Activated naive CD8-positive, alpha-beta T cell treated with anti-CD3 and anti-CD28 coated beads, Interleukin-2, amount 50 U/mL, for 16 hours (primary cell): ENCODE data around the gene SMAD2.
A peak's percentile ranks its signal among the peaks of the same experiment; 100 is the strongest.
"Not testable (repeated sequence)": the region's sequence is repeated elsewhere in the genome, so short reads cannot be mapped to it uniquely, and the experiment has no call there.

Experiments used
- DNase-seq: peaks from one replicate; pipeline ENCODE4 v3.0.0-alpha.2; 2020; ENCODE audit warnings: low read depth, low spot score

Gene SMAD2

DNA sequence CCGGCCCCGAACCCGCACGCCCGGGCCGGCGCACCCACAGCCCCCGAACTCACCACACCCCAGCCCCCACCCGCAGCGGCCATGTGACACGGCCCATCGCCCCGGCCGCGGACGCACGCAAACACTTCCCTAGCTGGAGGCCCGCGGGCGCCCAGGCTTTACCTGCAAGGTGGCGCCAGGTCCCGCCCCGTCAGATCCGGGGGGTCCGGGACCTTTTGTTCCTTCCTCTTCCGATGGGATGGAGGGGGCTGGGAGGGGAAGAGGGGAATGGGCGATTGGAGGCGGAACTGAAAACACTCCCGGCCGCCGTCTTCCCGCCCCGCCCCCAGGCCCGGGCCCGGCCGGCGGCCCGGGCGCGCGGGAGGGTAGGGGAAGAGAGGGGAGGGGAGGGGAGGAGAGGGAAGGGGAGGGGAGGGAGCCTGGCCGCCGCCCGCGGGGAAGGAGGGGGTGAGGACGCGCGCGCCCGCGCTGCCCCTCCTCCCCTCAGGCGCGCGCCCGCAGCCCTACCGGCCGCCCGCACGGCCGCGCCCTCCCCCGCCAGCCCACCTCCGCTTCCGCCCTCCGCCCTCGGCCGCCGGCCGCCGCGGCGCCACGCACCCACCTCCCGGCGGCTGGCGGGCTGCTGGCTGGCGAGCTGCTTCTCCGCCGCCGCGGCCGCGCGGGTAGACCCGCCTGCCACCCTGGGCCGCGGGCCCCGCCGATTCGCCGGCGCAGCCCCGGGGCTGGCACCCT is at the start of gene SMAD2:
TSS of gene SMAD2 (minus strand) at position 461 of the 732 bp plus-strand sequence. CDS start 33,903 bp downstream, outside the sequence.
- peak; percentile 46 for DNase-seq

GRCh38 chr18:47979611-47980200 is 49.2 kb upstream of the SMAD2 start:
- DNase-seq, result no peak

DNA sequence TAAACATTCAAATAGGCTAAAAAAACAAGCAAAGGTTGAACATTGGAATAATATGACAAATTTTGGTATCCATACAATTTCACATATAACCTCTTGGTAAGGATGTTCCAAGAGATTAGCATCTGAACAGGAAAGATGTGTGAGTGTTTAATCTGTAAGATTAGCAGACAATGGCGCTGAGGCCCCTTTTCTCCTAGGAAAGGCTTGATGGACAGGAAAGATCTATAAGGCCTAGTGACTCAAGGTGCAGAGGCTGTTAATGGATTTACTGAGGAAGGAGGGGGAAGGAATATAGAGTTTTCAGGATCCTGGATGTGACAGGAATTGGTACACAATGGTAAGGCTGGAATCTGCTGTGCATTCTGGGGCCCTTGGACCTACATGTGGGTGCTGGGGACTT is 48.1 kb upstream of the SMAD2 start:
- DNase-seq, result no peak

- DNase-seq, result no peak
Observed at GRCh38 chr18:47978141-47978540, 47.7 kb upstream of the SMAD2 start.

DNA sequence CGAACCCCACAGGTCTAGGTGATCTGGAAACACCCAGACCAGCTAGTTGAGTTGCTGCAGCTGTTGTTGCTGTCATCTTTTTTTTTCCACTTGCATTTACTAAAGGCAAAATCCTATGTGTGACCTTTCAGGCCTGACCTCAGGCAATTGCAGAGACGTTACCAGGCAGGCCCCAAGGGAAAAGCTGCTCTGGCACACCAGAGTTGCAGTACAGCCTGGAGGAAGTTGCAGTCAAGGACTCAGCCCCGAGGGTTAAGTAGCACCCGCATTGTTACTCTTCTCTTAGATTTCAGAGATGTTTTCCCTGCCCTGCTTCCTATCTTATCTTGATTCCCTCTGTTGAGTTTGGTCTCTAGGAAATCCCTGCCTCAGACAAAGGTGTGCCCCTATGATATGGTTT is 45.2 kb upstream of the SMAD2 start:
- DNase-seq, result no peak

DNA sequence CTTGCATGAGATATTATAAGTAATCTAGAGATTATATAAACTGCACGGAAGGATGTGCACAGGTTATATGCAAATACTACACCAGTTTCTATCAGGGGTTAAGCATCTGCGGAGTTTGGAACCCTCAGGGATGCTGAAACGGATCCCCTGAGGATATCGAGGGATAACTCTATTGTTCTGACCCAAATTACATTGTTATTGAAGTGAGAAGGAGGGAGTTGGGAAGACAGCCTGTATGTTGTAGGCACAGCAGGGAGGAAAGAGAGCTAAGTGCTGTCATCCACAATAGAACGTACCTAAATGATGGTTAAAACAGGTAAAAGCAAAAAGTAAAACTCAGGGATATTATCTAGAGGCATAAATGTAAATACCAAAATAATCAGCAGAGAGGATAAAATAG is 44.6 kb upstream of the SMAD2 start:
- DNase-seq, result no peak

DNA sequence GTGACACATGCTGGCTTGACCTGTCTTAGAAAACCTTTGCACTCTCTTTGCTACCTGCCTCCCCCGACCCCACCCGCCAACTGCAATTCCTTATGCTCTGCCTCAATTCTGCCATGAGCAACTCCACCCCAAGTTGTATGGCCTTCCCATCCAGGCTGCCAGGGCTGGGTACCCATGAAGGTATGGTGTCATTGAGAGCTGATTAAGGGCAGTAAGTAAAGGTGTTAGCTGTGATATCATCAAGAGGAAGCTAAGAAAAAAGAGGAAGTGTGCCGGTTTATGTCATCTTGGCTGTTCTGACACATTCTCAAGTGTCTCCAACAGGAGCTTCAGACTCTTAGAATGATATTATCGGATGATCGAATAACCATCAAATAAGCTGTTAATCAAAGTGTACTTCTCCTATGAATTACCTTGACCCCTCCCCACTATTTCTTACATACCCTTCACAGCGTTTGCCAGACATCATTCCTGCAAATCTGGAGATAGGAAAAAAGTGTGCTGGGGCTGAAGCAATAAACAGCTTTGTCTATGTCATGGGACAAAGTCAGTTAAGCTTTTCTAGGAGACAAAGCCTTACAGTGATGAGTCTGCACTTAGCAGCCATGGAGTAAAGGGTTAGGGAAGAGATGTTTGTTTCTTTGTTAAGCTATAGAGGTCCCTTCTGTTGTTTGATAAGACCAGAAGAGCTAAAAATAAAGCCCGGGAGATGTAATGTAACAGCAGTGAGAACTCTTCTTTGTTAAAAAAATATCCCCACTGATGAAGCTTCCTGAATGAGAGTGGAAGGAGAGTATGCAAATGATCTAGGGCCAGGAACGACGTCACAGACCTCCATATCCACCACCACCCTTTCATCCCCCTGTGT is 40.4 kb upstream of the SMAD2 start:
- DNase-seq, result no peak

- no peak for DNase-seq
Observed at GRCh38 chr18:47969816-47970215, 39.4 kb upstream of the SMAD2 start.

- DNase-seq, result no peak
Observed at GRCh38 chr18:47968721-47969120, 38.3 kb upstream of the SMAD2 start.

DNA sequence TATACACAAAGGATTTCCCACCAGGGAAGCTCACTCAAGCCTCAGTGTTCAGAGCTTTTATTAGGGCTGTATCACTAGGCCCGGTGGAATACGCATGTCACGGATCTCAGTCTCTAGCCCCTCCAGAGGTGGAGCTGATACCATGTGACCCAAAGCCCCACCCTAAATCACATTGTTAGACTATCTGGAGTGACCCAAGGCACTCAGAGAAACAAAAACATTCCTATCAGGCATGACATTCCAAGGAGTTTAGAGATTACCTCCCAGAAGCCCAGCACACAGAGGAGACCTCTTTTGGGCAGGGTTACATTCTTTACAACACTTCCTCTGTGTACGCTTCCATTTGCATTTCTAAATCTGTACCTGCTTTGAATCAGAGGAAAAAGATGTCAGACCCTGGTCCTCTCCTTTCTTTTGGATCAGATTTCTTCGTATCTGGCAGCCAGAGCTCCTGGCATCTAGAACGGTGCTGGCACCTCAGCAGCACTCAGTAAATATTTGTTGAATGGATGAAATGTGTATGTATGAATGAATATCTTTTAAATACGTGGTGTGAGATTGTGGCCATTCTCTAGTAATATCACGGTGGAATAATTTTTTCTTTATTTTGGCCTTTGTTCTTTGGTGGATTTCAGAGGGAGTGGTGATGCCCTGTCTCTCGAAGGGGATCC is 37.7 kb upstream of the SMAD2 start:
- no peak for DNase-seq

- no peak for DNase-seq
Observed at GRCh38 chr18:47964053-47964452, 33.6 kb upstream of the SMAD2 start.

GRCh38 chr18:47961003-47961402 is 30.5 kb upstream of the SMAD2 start:
- not testable (repeated sequence) for DNase-seq

DNA sequence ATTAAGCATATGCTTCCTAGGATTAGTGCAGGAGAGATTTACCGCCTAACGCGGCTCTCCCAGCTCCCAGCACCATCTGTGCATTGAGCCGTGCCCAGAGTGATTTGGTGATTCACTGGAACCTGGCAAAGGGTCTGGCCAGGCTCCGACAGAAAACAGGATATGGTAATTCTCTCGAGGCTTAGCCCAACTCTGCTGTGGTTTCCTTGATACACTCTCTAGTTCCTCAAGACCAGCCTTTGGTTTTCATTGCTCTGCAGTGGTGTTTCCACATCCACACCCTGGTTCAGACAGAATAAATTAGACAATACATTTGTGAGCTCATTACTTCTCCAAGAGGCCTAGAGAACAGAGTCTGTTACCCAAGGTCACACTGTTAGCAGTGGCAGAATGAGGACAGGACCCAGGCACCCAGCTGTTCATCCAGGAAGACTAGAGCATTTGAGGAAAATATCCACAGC is 23.0 kb upstream of the SMAD2 start:
- no peak for DNase-seq

- DNase-seq, result no peak
Observed at GRCh38 chr18:47950511-47950910, 20.1 kb upstream of the SMAD2 start.

DNA sequence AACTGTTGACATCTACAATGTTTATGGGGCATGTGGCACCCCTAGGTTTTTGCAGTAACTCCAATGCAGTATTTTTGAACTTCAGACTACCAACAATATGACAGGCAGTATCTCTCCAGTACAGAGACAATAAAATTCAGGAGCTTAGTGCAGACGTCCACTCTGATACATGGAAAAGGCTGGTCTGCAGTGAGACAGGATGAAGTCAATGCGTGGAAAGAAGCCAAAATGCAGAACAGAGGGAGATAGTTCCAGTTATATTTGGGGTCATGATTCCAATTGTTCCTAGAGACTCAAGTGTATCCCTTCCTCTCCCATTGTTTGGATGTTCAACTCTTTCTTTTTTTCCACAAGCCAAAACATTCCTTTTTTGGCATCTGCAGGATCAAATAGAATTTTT is 18.7 kb upstream of the SMAD2 start:
- no peak for DNase-seq

- DNase-seq, result no peak
Observed at GRCh38 chr18:47946889-47947288, 16.4 kb upstream of the SMAD2 start.

DNA sequence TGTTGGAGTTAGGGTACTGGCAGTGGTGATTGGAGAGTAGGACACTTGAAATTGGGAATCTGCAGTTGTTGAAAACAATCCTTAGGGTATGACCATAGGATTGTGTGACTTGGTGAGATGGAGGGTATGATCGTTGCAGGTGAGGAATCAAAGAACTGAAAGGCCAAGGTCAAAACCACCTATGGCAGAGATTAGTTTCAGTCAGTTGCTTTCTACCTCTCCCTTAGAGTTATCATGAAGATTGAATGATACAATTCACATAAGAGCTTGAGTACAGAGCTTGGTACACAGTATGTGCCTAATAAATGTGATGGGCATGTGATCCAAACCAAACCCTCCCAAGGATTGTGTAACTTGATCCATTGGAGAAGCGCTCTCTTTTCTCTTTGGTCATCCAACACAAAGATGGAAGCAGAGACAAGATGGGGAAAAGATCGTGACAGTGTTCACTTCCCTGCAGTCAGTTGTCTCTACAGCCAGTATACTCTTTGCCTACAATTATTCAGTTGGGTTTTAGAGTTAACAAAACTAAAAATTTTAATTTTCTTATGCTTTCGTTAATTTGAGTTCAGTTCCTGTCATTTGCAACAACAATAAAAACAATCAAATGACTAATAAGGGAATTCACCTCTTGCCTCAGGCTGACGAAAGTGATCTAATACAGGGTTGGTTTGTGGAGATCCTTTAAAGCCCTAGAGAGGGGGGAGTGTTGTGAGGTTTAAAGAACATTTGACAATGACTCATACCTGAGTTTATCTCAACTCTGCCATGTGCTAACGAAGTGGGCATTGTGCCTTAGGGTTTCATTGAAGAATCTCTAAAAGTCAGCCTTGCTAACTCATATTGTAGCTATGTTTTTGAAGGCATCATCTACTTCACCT is 14.8 kb upstream of the SMAD2 start:
- no peak for DNase-seq

DNA sequence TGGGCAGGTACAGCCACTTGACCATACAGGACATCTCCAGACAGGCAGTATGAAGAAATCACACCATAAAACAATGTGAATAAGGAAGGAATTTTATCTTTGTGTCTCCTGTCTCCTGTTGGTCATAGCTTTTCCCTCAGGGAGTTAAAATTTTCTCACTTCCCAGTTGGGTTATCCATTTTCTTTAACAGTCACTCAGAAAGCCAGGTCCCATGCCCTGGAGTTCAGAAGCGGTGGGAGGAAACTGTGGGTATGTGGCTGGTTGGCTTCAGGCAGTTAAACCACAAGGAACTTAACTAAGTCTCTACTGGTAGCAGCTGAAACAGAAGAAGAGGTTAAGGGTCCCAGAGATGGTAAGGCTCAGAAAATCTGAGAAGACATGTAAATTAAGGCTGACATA is 6.5 kb upstream of the SMAD2 start:
- no peak for DNase-seq

DNA sequence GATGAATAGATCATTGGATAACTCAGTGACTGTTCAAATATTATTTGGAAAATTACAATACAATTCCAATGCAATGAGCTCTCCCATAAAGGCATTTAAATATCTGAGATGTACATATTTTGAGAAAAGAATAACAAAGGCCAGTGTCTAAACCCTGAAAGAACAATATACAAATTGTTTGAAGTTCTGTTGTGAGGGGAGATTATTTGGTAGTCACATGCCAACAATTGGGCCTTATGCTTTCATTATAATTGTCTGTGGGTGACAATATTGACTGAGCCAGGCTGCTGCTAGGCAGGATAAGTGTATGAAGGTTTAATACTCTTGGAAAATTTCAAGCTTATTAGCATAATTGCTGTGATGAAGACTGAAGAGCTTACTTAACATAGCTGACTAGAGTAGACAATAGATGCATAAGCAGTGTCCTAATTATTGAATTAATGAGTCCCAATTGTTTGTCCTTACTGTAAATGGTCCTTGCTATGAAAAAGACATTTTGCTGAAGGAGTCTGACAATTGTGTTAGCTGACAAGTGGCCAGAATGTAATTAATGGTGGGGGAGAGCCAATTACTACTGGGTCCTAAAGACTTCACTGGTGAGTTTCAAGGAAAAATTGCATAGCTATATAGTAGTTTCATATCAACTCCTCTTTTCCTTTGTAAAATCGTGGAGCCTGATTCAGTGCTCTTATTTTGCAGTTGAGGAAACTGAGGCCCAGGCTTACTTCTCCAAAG is 5.0 kb upstream of the SMAD2 start:
- DNase-seq, result no peak

DNA sequence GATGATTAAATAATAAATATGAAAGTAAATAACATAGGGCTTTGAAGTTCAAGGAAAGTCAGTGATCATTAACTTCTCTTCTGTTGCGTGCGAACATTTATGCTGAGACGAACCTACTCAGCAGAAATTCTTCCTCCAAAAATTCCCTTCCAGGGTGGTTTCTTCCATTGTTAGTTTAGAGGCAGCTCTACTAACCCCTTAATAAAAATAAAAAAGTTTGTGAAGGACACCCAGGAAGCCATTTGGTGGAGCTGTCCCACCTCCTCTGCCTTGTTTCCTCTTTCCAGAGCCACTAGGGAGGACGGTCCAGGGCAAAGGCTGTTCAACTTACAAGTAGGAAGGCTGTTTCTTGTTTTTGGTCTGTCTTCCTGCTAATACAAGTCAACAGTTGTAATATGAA is 2.1 kb upstream of the SMAD2 start:
- DNase-seq, result no peak
